ENCODE measurements around the gene PCARE. TPM values are rescaled to one million over a fixed set of nuclear protein-coding genes. Genes with fewer than 3 reads are reported as not detected.

The PCARE gene
- total RNA-seq, 1 experiment from 2014 or later: 0.03 TPM

DNA sequence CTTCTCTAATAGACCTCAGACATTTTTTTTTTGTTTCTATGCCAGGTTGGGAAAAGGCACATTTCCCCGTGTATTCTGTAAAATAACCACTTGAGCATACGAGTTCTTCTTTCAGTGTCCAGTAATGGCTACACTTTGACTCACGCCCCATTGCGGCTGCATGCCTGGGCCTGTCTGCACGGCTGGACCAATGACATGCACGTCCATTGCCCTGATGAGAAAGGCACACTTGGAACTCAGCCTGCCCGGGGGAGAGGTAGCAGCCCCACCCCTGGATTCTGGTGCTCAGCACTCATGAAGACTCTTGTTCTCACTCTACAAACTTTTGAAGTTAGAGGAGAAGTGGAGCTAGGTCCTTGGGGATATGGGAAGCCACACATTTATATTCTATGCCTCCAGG is 5.8 kb downstream of the PCARE start:
- in situ Hi-C loops (cut with HindIII; ENCODE audit: low pct_unique_long_range_greater_than_20kb, low sequenced_read_pairs): no loop called here
- no peak for DNase-seq (ENCODE audit: low read depth, low spot score)

DNA sequence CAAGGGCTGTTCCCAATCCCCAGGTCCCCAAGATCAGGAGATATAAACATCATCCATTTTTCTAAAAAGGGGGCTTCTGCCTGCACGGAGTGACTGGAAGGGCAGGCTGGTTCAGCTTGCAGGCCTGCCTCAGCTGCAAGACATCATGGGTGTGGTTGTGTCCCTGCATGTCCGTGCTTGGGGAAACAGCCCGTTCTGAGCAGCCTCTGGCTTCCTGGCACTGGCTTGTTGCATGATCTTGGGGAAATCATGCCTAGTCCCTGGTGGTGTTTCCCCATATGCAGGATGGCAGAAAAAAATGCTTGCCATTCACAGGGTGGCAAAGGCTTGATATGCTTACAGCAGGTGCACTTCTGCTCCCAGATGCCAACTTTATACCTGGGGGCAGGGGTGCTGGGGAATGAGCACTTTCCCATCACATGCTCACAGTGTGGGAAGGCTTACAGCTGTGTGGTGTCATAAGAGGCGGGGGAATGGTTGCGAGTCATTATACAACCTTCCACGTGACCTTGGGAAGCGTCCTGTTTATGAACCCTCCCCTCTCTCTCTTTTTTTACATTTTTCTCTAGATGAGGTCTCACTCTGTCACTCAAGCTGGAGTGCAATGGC is 7.2 kb downstream of the PCARE start:
- no peak for DNase-seq (ENCODE audit: low read depth, low spot score)
- in situ Hi-C loops (cut with HindIII; ENCODE audit: low pct_unique_long_range_greater_than_20kb, low sequenced_read_pairs): no loop called here

DNA sequence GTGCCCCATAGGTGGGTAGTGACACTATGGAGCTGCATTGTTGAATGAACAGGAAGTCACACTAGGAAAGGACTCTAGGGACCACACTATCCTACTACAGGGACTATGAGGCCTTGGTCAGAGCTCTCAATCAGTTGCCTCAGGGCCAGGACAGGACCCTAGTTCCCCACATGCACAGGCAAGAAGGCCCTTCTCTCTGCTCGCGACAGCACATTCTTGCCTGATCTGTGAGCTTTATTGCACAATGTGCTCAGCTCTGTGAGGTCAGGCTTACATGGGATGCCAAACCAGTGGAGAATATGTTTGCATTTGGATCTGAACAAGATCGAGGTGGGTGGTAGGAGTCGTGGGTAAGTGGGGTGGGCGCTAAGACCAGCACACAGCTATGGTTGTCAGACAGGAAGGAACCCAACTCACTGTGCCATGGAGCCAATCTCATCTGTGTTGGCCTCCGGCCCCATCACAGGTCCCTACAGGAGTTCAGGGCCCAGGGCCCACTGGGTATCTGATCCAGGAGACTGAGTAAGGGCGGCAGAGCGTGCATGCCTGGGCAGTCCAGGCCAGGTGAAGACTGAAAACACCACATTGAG is 8.0 kb downstream of the PCARE start:
- in situ Hi-C loops (cut with HindIII; ENCODE audit: low pct_unique_long_range_greater_than_20kb, low sequenced_read_pairs): no loop called here
- no peak for DNase-seq (ENCODE audit: low read depth, low spot score)

- in situ Hi-C loops (cut with HindIII; ENCODE audit: low pct_unique_long_range_greater_than_20kb, low sequenced_read_pairs): no loop called here
Observed at GRCh38 chr2:29065068-29065811, 9.1 kb downstream of the PCARE start.

DNA sequence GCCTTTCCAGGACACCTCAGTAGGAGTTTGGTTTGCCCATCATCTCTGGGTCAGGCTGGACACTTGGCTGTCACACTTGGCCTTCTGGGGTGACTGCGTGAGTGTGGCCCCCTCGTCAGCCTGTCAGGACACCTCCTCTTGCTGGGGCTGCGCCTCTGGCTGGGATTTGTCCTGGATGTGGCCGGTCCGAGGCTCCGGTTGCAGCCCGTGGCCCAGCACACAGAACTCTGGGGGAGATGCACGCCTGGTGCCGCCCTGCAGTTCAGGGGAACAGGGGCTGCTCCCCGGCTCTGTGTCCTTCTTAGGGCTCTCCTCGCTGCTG is 9.6 kb downstream of the PCARE start:
- in situ Hi-C loops (cut with HindIII; ENCODE audit: low pct_unique_long_range_greater_than_20kb, low sequenced_read_pairs): no loop called here

More at GRCh38 chr2:29065068-29065811, 9.1 kb downstream of the PCARE start:
- no peak for DNase-seq (ENCODE audit: low read depth, low spot score)

GRCh38 chr2:29064346-29064715 is 10.0 kb downstream of the PCARE start:
- in situ Hi-C loops (cut with HindIII; ENCODE audit: low pct_unique_long_range_greater_than_20kb, low sequenced_read_pairs): no loop called here
- no peak for DNase-seq (ENCODE audit: low read depth, low spot score)

More for the DNA sequence above, 9.6 kb downstream of the PCARE start:
- no peak for DNase-seq (ENCODE audit: low read depth, low spot score)

- in situ Hi-C loops (cut with HindIII; ENCODE audit: low pct_unique_long_range_greater_than_20kb, low sequenced_read_pairs): no loop called here
- DNase-seq (ENCODE audit: low read depth, low spot score): peak; percentile 49
Observed at GRCh38 chr2:29063646-29064345, 10.5 kb downstream of the PCARE start.

DNA sequence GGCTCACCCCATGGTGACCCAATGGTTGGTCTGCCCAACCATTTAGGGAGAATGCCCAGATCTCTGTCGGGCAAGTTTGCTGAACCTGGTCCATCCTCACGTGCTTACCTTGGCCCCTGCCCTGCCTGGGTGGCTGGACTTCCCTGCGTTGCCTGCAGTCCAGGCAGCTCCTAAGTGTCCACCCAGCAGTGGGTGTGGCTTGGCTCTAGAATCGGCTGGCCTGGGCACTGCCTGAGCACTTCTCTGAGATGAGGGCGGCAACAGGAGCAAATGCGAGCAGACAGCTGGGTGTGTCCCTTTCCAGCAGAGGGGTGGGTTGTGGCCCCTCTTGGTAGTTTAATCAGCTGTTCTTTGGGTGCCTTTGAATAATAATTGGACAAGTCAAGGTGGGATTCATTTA is 11.3 kb downstream of the PCARE start:
- in situ Hi-C loops (cut with HindIII; ENCODE audit: low pct_unique_long_range_greater_than_20kb, low sequenced_read_pairs): no loop called here
- no peak for DNase-seq (ENCODE audit: low read depth, low spot score)

GRCh38 chr2:29062371-29062770 is 12.0 kb downstream of the PCARE start:
- no peak for DNase-seq (ENCODE audit: low read depth, low spot score)
- in situ Hi-C loops (cut with HindIII; ENCODE audit: low pct_unique_long_range_greater_than_20kb, low sequenced_read_pairs): no loop called here

DNA sequence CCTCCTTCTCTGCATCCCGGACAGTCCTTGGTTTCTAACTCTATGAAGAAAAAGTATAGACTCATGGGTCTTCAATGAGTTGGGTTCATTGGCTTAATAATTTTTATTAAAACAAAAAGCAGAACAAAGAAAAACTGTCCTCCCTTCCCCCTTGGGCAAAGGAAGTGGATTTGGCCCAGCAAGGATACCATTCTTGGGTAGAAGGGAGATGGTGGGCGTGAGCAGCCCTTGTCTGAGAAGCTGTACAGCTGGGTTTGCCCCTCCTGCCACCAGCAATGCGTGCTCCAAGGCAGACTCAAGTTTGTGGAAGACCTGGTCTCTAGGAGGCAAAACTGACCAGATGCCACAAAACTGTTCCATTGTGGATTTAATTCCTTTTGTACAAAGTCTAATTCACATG is 12.7 kb downstream of the PCARE start:
- no peak for DNase-seq (ENCODE audit: low read depth, low spot score)
- in situ Hi-C loops (cut with HindIII; ENCODE audit: low pct_unique_long_range_greater_than_20kb, low sequenced_read_pairs): no loop called here

DNA sequence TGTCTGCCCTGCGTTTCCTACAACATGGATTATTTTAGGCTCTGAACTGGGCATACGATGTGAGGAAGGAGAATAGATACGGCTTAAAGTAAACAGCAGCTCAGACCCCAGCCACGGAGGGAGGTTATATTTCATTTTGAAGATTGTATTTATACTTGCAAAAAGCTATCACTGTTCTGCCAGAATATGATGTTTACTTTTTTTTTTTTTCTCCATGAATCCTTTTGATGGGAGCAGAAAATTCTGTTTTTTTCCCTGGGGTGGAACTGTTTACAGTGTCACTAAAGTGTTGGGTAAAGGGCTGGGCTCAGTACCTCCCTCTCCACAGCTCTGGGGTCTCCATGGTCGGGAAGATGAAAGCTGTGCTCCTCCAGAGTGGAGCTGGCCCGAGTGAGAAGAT is 13.1 kb downstream of the PCARE start:
- in situ Hi-C loops (cut with HindIII; ENCODE audit: low pct_unique_long_range_greater_than_20kb, low sequenced_read_pairs): no loop called here

GRCh38 chr2:29060441-29060840 is 13.9 kb downstream of the PCARE start:
- in situ Hi-C loops (cut with HindIII; ENCODE audit: low pct_unique_long_range_greater_than_20kb, low sequenced_read_pairs): no loop called here
- no peak for DNase-seq (ENCODE audit: low read depth, low spot score)

More for the DNA sequence above, 13.1 kb downstream of the PCARE start:
- no peak for DNase-seq (ENCODE audit: low read depth, low spot score)

DNA sequence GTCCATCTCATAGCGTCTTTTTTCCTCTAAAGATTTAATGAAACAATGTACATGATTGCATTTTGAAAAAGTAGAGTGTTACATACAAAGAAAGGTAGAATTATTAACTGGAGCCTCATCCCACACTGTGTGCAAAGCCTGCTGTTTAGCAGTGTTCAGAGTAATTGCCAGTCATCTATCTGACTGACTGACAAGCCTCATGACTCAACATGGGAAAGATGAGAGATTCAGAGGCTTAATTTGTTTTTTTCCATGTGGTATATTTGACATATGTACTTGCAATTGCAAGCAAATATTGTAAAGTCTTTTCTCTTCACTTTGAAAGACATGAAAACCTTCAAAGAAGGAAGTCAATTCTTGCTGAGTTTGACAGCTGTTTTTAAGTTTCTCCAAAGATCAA is 14.7 kb downstream of the PCARE start:
- no peak for DNase-seq (ENCODE audit: low read depth, low spot score)
- in situ Hi-C loops (cut with HindIII; ENCODE audit: low pct_unique_long_range_greater_than_20kb, low sequenced_read_pairs): no loop called here

GRCh38 chr2:29057006-29057405 is 17.3 kb downstream of the PCARE start:
- no peak for DNase-seq (ENCODE audit: low read depth, low spot score)
- in situ Hi-C loops (cut with HindIII; ENCODE audit: low pct_unique_long_range_greater_than_20kb, low sequenced_read_pairs): no loop called here

DNA sequence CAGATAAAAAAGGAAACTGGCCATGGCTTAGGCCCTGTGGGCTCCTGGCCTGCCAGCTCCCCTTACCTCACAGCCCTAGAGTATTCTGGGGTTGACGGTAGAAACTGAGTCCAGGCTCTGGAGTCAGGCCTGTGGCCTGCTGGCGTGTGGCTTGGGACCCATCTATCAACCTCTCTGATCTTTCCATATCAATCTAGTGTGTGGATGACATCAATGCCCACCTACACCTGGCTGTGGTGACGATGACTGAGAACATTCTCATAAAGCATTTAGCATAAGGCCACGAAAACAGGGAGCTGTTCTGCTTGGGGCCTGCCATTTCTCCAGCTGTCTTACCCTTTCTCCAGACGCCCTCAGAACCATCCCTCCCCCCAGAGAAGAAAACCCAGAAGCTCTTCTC is 17.9 kb downstream of the PCARE start:
- DNase-seq (ENCODE audit: low read depth, low spot score): no peak
- in situ Hi-C loops (cut with HindIII; ENCODE audit: low pct_unique_long_range_greater_than_20kb, low sequenced_read_pairs): no loop called here

GRCh38 chr2:29055601-29056000 is 18.7 kb downstream of the PCARE start:
- in situ Hi-C loops (cut with HindIII; ENCODE audit: low pct_unique_long_range_greater_than_20kb, low sequenced_read_pairs): no loop called here
- DNase-seq (ENCODE audit: low read depth, low spot score): no peak

- in situ Hi-C loops (cut with HindIII; ENCODE audit: low pct_unique_long_range_greater_than_20kb, low sequenced_read_pairs): no loop called here
- DNase-seq (ENCODE audit: low read depth, low spot score): no peak
Observed at GRCh38 chr2:29054430-29054829, 19.9 kb downstream of the PCARE start.

DNA sequence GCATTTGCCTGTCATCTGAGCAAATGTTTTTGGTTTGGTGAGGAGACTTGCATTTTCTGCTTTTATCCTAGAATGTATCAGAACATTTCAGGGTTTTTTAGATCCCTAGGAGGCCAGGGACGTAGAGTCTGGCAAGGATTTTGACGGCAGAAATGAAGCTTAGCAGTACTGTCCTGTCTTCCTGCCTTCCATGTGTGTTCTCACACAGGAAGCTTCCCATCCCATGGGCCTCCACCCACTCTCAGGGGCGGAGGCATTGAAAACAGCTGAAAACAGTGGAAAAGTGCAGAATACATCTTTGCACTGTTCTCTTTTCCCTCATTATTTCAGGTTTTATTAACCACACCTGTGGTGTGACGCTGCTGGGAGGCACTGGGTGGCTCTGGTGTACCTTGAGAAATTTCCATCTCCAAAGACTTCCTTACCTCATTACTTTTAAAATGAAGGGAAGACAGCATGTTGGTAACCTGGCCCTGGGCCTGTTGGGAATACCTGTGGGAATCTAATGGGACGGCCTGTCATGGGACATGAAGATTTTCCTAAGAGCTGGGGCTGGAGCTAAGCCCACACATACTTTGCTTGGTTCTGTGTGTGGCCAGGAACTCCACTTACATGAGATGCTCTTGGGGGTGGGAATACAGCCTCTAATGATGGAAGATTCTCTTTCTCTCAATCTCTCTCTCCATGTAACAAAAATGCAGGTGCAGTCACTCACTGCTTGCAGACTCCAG is 20.5 kb downstream of the PCARE start:
- in situ Hi-C loops (cut with HindIII; ENCODE audit: low pct_unique_long_range_greater_than_20kb, low sequenced_read_pairs): no loop called here
- peak; percentile 47 for DNase-seq (ENCODE audit: low read depth, low spot score)

All from SK-MEL-5 (cell line).